SK-N-SH (cell line): ENCODE results near the gene PPP6R2. TPM values are rescaled to one million over a fixed set of nuclear protein-coding genes. Genes with fewer than 3 reads are reported as not detected.

ENCODE experiments used
- CTCF ChIA-PET: fragments of 300-600, 350-600 bp; formaldehyde crosslinking; extraction: SDS; loops from one replicate; lab custom pipeline; 2021; lab: Yijun Ruan, JAX
- POLR2A ChIA-PET: fragments of 350-600 bp; sonication (Branson Sonifier 250); formaldehyde crosslinking; extraction: SDS; loops from one replicate; lab custom pipeline; 2020; ENCODE audit warnings: antibody characterized with exemption, inconsistent platforms; lab: Yijun Ruan, JAX
- DNase-seq: peaks from one replicate; pipeline ENCODE4 v3.0.0; 2012
- H2AFZ ChIP-seq: fragments of 200-600 bp; sonication (generic); 2 replicates; pipeline ENCODE4 v1.8.1; 2016; ENCODE audit warnings: antibody characterized with exemption, mild to moderate bottlenecking, low read depth
- H3F3A ChIP-seq: fragments of 200-600 bp; sonication (generic); replicated peaks from 2 replicates; pipeline ENCODE3; 2016; ENCODE audit warnings: antibody characterized with exemption, mild to moderate bottlenecking; ENCODE audit not compliant: insufficient read depth
- H3K27ac ChIP-seq, 2 experiments: fragments of 200-500 bp in 1 of 2; fragments of 200-600 bp in 1 of 2; sonication (Bioruptor generic) in 1 of 2; sonication (generic), shearing (Covaris generic) in 1 of 2; 2 replicates each; pipeline versions ENCODE4 v1.5.1 to v1.6.1; 2014 to 2016; ENCODE audit warnings: low read depth in 2 of 2, inconsistent platforms in 1 of 2, low read length in 1 of 2, mild to moderate bottlenecking in 1 of 2, mixed read lengths in 1 of 2
- H3K27me3 ChIP-seq: fragments of 200-600 bp; sonication (generic), shearing (Covaris generic); 2 replicates; pipeline ENCODE4 v1.6.1; 2016; ENCODE audit warnings: mixed run types; ENCODE audit not compliant: insufficient read depth
- H3K36me3 ChIP-seq, 2 experiments: fragments of 200-500 bp in 1 of 2; fragments of 200-600 bp in 1 of 2; sonication (Bioruptor generic) in 1 of 2; sonication (generic) in 1 of 2; replicated peaks in 1 of 2; 2 replicates each; pipeline versions ENCODE3 to v1.5.1; 2014 to 2016; ENCODE audit warnings: low read length in 1 of 2, mild to moderate bottlenecking in 1 of 2; ENCODE audit not compliant: insufficient read depth in 2 of 2, control insufficient read depth in 1 of 2
- H3K4me1 ChIP-seq, 2 experiments: fragments of 200-500 bp in 1 of 2; fragments of 200-600 bp in 1 of 2; sonication (Bioruptor generic) in 1 of 2; sonication (generic), shearing (Covaris generic) in 1 of 2; 2 replicates each; pipeline versions ENCODE4 v1.5.1 to v1.6.1; 2014 to 2016; ENCODE audit warnings: low read depth in 1 of 2, low read length in 1 of 2, mixed run types in 1 of 2; ENCODE audit not compliant: insufficient read depth in 2 of 2, control insufficient read depth in 1 of 2
- H3K4me2 ChIP-seq: fragments of 200-600 bp; sonication (generic), shearing (Covaris generic); 2 replicates; pipeline ENCODE4 v1.6.1; 2017; ENCODE audit warnings: mixed run types
- H3K4me3 ChIP-seq, 2 experiments: fragments of 200-500 bp in 1 of 2; fragments of 200-600 bp in 1 of 2; sonication (Bioruptor generic) in 1 of 2; sonication (generic), shearing (Covaris generic) in 1 of 2; 2 replicates each; pipeline versions ENCODE4 v1.5.1 to v1.8.1; 2014 to 2016; ENCODE audit warnings: low read depth in 2 of 2, inconsistent platforms in 1 of 2, low read length in 1 of 2, mild to moderate bottlenecking in 1 of 2, mixed read lengths in 1 of 2, moderate library complexity in 1 of 2
- H3K79me2 ChIP-seq: fragments of 200-600 bp; sonication (generic); 2 replicates; pipeline ENCODE4 v1.8.1; 2017; ENCODE audit warnings: mild to moderate bottlenecking; ENCODE audit not compliant: insufficient read depth
- H3K9ac ChIP-seq: fragments of 200-600 bp; sonication (generic); 2 replicates; pipeline ENCODE4 v1.6.1; 2017; ENCODE audit warnings: mixed run types
- H3K9me2 ChIP-seq: fragments of 200-600 bp; sonication (generic); 2 replicates; pipeline ENCODE4 v1.6.1; 2017; ENCODE audit warnings: mixed run types
- H3K9me3 ChIP-seq: fragments of 200-600 bp; sonication (generic); 2 replicates; pipeline ENCODE4 v1.6.1; 2017; ENCODE audit warnings: mixed run types, mild to moderate bottlenecking, moderate library complexity
- H4K20me1 ChIP-seq: fragments of 200-600 bp; sonication (generic); 2 replicates; pipeline ENCODE4 v1.6.1; 2017; ENCODE audit warnings: mild to moderate bottlenecking, mixed run types; ENCODE audit not compliant: insufficient read depth
- FOSL2 ChIP-seq: IDR thresholded peaks from 2 replicates; pipeline ENCODE4 v1.4.0; 2012; ENCODE audit warnings: low read depth, mild to moderate bottlenecking, moderate library complexity, borderline replicate concordance
- FOXJ3 ChIP-seq: sonication (generic); formaldehyde crosslinking; IDR thresholded peaks from 2 replicates; pipeline ENCODE4 v1.5.1; 2020; ENCODE audit warnings: mild to moderate bottlenecking, missing genetic modification reagents
- GABPA ChIP-seq: IDR thresholded peaks from 2 replicates; pipeline ENCODE4 v1.4.0; 2012; ENCODE audit warnings: low read depth, mild to moderate bottlenecking
- GATA2 ChIP-seq: sonication (generic); formaldehyde crosslinking; IDR thresholded peaks from 2 replicates; pipeline ENCODE4 v1.5.0; 2020; ENCODE audit warnings: mild to moderate bottlenecking, missing genetic modification reagents
- JUND ChIP-seq: IDR thresholded peaks from 2 replicates; pipeline ENCODE4 v1.4.0; 2012
- MXI1 ChIP-seq: IDR thresholded peaks from 2 replicates; pipeline ENCODE4 v1.6.1; 2012; ENCODE audit warnings: mild to moderate bottlenecking, low read depth, low read length, improper control_type of control experiment
- NRF1 ChIP-seq: IDR thresholded peaks from 2 replicates; pipeline ENCODE4 v1.6.1; 2012; ENCODE audit warnings: low read depth, mild to moderate bottlenecking, low read length
- POLR2AphosphoS5 ChIP-seq: IDR thresholded peaks from 2 replicates; pipeline ENCODE4 v1.6.1; 2012; ENCODE audit warnings: low read depth, low read length
- RCOR1 ChIP-seq: fragments of 150-350 bp; IDR thresholded peaks from 2 replicates; pipeline ENCODE4 v1.6.1; 2017; ENCODE audit warnings: antibody characterized with exemption, low read length
- RFX5 ChIP-seq: IDR thresholded peaks from 2 replicates; pipeline ENCODE4 v1.6.1; 2012; ENCODE audit warnings: mild to moderate bottlenecking, improper control_type of control experiment, low read length
- SIN3A ChIP-seq: IDR thresholded peaks from 2 replicates; pipeline ENCODE4 v1.6.1; 2012; ENCODE audit warnings: low read depth, mild to moderate bottlenecking, low read length, moderate library complexity, borderline replicate concordance
- SMC3 ChIP-seq: IDR thresholded peaks from 2 replicates; pipeline ENCODE4 v1.6.1; 2012; ENCODE audit warnings: low read depth, low read length, improper control_type of control experiment
- TCF12 ChIP-seq: IDR thresholded peaks from 2 replicates; pipeline ENCODE4 v1.4.0; 2012
- TEAD4 ChIP-seq: IDR thresholded peaks from 2 replicates; pipeline ENCODE4 v1.4.0; 2012; ENCODE audit warnings: mild to moderate bottlenecking, borderline replicate concordance; ENCODE audit not compliant: insufficient read depth
- USF1 ChIP-seq: IDR thresholded peaks from 2 replicates; pipeline ENCODE4 v1.4.0; 2012; ENCODE audit warnings: low read depth, borderline replicate concordance
- YY1 ChIP-seq: IDR thresholded peaks from 2 replicates; pipeline ENCODE4 v1.4.0; 2012; ENCODE audit warnings: low read depth, mild to moderate bottlenecking
- WGBS: methylation state at CpG from one replicate; pipeline ENCODE4 v1.1.6; 2017; ENCODE audit warnings: low lambda C conversion rate; 5-methylcytosine and 5-hydroxymethylcytosine counted together
- polyA plus RNA-seq, 3 experiments: library from polyadenylated mRNA; depleted of rRNA; stranded (reverse); fragments of >200 nt; gene quantifications; 2 replicates each; pipeline ENCODE4 v1.2.3, GENCODE V29; 2012
- TF ChIP-seq, protein P1 (sequence below): fragments of 150-350 bp; IDR thresholded peaks from 2 replicates; pipeline ENCODE4 v1.6.1; 2016; ENCODE audit warnings: mild to moderate bottlenecking, low read depth, low read length
- TF ChIP-seq, protein P2 (sequence below): IDR thresholded peaks from 2 replicates; pipeline ENCODE4 v1.4.0; 2012; ENCODE audit warnings: low read depth
- TF ChIP-seq, protein P3 (sequence below): IDR thresholded peaks from 2 replicates; pipeline ENCODE4; 2012

PPP6R2 gene
- polyA plus RNA-seq, 1 of the 3 experiments (the other 2 are of a cell fraction): 45.7 TPM

DNA sequence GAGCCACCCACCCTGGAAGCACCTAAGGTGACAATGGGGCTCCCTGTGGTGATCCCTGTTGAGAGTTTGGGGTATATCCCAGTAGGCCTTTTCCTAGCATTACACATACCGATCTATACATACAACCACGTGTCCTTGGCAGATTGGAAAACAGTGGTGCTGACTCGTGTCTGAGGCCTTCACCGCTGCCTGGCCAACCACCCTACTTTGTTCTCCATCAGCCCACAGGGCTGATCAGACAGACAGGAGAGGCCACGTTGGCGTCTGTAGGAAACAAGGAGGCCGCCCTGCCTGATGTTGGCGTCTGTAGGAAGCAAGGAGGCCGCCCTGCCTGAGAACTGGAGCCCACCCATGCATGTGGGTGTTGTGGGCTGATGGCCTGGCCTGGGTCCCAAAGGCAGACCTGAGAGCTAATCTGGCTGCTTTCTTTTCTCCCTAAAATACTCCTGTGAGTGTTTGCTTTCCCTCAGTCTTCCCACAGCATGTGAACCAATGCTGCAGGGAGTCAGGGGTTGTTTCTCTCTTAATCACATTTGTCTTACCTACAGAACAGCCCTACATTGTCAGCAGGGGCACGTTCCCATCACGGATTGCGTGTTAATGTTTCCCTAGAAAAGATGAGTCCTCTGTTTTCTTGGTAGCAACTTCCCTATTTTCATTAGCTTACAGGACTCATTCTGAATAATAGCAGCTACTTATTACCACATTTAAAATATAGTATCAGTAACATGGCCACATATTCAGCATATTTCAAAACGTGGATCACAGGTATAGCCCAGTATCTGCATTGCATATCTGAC is 74.5 kb downstream of the PPP6R2 start:
- H3K9me3 ChIP-seq: no peaks in the 10 kb centered on the region
- TF ChIP-seq SMC3 (no peak), MXI1 (no peak), TEAD4 (no peak), RFX5 (no peak), YY1 (no peak), GATA2 (CRISPR knock-in tag) (no peak), POLR2AphosphoS5 (no peak), NRF1 (no peak), GABPA (no peak), FOSL2 (no peak), TCF12 (no peak), USF1 (no peak), JUND (no peak), RCOR1 (no peak), SIN3A (no peak), FOXJ3 (no peak)
- TF ChIP-seq, protein P1, sequence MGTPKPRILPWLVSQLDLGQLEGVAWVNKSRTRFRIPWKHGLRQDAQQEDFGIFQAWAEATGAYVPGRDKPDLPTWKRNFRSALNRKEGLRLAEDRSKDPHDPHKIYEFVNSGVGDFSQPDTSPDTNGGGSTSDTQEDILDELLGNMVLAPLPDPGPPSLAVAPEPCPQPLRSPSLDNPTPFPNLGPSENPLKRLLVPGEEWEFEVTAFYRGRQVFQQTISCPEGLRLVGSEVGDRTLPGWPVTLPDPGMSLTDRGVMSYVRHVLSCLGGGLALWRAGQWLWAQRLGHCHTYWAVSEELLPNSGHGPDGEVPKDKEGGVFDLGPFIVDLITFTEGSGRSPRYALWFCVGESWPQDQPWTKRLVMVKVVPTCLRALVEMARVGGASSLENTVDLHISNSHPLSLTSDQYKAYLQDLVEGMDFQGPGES: no peak
- TF ChIP-seq, protein P2, sequence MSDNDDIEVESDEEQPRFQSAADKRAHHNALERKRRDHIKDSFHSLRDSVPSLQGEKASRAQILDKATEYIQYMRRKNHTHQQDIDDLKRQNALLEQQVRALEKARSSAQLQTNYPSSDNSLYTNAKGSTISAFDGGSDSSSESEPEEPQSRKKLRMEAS: no peak
- TF ChIP-seq, protein P3, sequence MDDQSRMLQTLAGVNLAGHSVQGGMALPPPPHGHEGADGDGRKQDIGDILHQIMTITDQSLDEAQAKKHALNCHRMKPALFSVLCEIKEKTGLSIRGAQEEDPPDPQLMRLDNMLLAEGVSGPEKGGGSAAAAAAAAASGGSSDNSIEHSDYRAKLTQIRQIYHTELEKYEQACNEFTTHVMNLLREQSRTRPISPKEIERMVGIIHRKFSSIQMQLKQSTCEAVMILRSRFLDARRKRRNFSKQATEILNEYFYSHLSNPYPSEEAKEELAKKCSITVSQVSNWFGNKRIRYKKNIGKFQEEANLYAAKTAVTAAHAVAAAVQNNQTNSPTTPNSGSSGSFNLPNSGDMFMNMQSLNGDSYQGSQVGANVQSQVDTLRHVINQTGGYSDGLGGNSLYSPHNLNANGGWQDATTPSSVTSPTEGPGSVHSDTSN: no peak
- H3K9me2 ChIP-seq: no peaks in the 10 kb centered on the region
- peaks cover 45 to 69% of the 10 kb centered on the region in 2 experiments for H3K36me3 ChIP-seq
- no peaks in the 10 kb centered on the region for H3F3A ChIP-seq
- H3K9ac ChIP-seq: no peak overlapping the region
- WGBS: 93% methylated on average over 9 of the region's 13 CpGs
- H3K79me2 ChIP-seq: no peaks in the 10 kb centered on the region
- H3K4me2 ChIP-seq: no peak overlapping the region
- no peaks in the 10 kb centered on the region for H4K20me1 ChIP-seq
- H3K4me1 ChIP-seq: no peaks in the 10 kb centered on the region
- no peak overlapping the region for H2AFZ ChIP-seq
- POLR2A ChIA-PET: no interaction called here
- CTCF ChIA-PET: no interaction called here
- no peak for DNase-seq
- H3K27me3 ChIP-seq: no peaks in the 10 kb centered on the region
- H3K27ac ChIP-seq: no peak overlapping the region
- H3K4me3 ChIP-seq: no peak overlapping the region
